ENCODE measurements around the gene ACVRL1. TPM values are rescaled to one million over a fixed set of nuclear protein-coding genes. Genes with fewer than 3 reads are reported as not detected.

The ACVRL1 gene
- total and polyA plus RNA-seq, 9 of the 15 experiments (the other 6 are each of a cell fraction or from before 2014, with no cell fraction given) = 0.07 to 1.4 (median 0.30) TPM

GRCh38 chr12:51868821-51869495 is 38.3 kb upstream of the ACVRL1 start (continued):
- TF ChIP-seq E2F6 (IDR thresholded peaks at IDR 0.05; ENCODE audit: borderline replicate concordance in 1 of 2, extremely low read depth in 1 of 2, insufficient read depth in 1 of 2, insufficient read length in 1 of 2, low read depth in 1 of 2, low read length in 1 of 2, poor library complexity in 1 of 2, severe bottlenecking in 1 of 2) = peak in 1 of 2 experiments; percentile 18
- TF ChIP-seq NR0B1 (IDR thresholded peaks at IDR 0.05; ENCODE audit: partially characterized antibody) = no peak
- no peak for TF ChIP-seq HMG20A (CRISPR knock-in tag; conservative IDR thresholded peaks at IDR 0.05)
- no peak for TF ChIP-seq TCF3 (CRISPR knock-in tag; IDR thresholded peaks at IDR 0.05)
- TF ChIP-seq ARID3A (IDR thresholded peaks at IDR 0.05; ENCODE audit: borderline replicate concordance, low read depth, low read length) = no peak
- no peak for TF ChIP-seq TCF15 (CRISPR knock-in tag; IDR thresholded peaks at IDR 0.05)
- no peak for TF ChIP-seq SOX6 (IDR thresholded peaks at IDR 0.05)
- no peak for TF ChIP-seq ZNF609 (CRISPR knock-in tag; IDR thresholded peaks at IDR 0.05; ENCODE audit: borderline replicate concordance)
- no peak for TF ChIP-seq SNAPC5 (CRISPR knock-in tag; IDR thresholded peaks at IDR 0.05)
- TF ChIP-seq EGR1 (conservative IDR thresholded peaks at IDR 0.05) = peak; percentile 77
- no peak for TF ChIP-seq HNRNPK (IDR thresholded peaks at IDR 0.05; ENCODE audit: low read depth, low read length, poor library complexity, severe bottlenecking)
- no peak for TF ChIP-seq MCM2 (IDR thresholded peaks at IDR 0.05; ENCODE audit: low read depth)
- TF ChIP-seq LCOR (CRISPR knock-in tag; IDR thresholded peaks at IDR 0.05) = 0 out of 2 replicates have a peak, but pooled peaks have one; percentile 40
- TF ChIP-seq POLR2A (conservative IDR thresholded peaks at IDR 0.05) = no peak
- peak; percentile 68; the same call in 1 of the 2 replicates for TF ChIP-seq ZNF263 (CRISPR knock-in tag; IDR thresholded peaks at IDR 0.05; ENCODE audit: borderline replicate concordance)
- TF ChIP-seq THRA (IDR thresholded peaks at IDR 0.05) = no peak
